GM12864 (cell line): Measurements from ENCODE around the gene PPEF1.
"Not testable (repeated sequence)": the region's sequence is repeated elsewhere in the genome, so short reads cannot be mapped to it uniquely, and the experiment has no call there.

Experiments
- DNase-seq: peaks from one replicate; pipeline ENCODE4 v3.0.0-alpha.2; 2011; ENCODE audit warnings: low read depth
- H3K4me3 ChIP-seq: 2 replicates; pipeline ENCODE4 v1.5.1; 2011; ENCODE audit warnings: mild to moderate bottlenecking, low read depth, low read length, control low read depth
- CTCF ChIP-seq: IDR thresholded peaks from 2 replicates; pipeline ENCODE4 v1.5.1; 2011; ENCODE audit warnings: low read depth, mild to moderate bottlenecking, moderate library complexity, low read length, control low read depth, inconsistent platforms; ENCODE audit errors: missing control alignments

PPEF1 gene

GRCh38 chrX:18833071-18833731 lies 125.8 kb downstream of the PPEF1 start:
- no peak overlapping the region for H3K4me3 ChIP-seq
- no peak for DNase-seq
- TF ChIP-seq CTCF = no peak

GRCh38 chrX:18847901-18848300 lies 140.5 kb downstream of the PPEF1 start:
- H3K4me3 ChIP-seq, DNase-seq: not testable (repeated sequence)

- peak; percentile 66 for DNase-seq
- TF ChIP-seq CTCF = no peak
- H3K4me3 ChIP-seq = no peak overlapping the region
Measured at GRCh38 chrX:18855919-18856644, 148.6 kb downstream of the PPEF1 start.

GRCh38 chrX:18856645-18856997 lies 149.2 kb downstream of the PPEF1 start:
- TF ChIP-seq CTCF = no peak
- DNase-seq = no peak
- no peak overlapping the region for H3K4me3 ChIP-seq

- no peak for DNase-seq
- H3K4me3 ChIP-seq = no peak overlapping the region
- no peak for TF ChIP-seq CTCF
Measured at GRCh38 chrX:18861511-18861910, 154.1 kb downstream of the PPEF1 start.

- TF ChIP-seq CTCF = no peak
- no peak for DNase-seq
Measured at GRCh38 chrX:18864390-18864920, 157.0 kb downstream of the PPEF1 start.

GRCh38 chrX:18871161-18871890 lies 163.9 kb downstream of the PPEF1 start:
- TF ChIP-seq CTCF = no peak
- no peak for DNase-seq
- no peak overlapping the region for H3K4me3 ChIP-seq

More at GRCh38 chrX:18864390-18864920, 157.0 kb downstream of the PPEF1 start:
- no peak overlapping the region for H3K4me3 ChIP-seq
